Astrocyte of the hippocampus (primary cell): ENCODE measurements around the gene LIMK2.
"Not testable (repeated sequence)": the region's sequence is repeated elsewhere in the genome, so short reads cannot be mapped to it uniquely, and the experiment has no call there.

Experiments
- DNase-seq: peaks from one replicate; pipeline ENCODE4 v3.0.0; 2011; ENCODE audit warnings: low read depth, low spot score

LIMK2 gene

DNA sequence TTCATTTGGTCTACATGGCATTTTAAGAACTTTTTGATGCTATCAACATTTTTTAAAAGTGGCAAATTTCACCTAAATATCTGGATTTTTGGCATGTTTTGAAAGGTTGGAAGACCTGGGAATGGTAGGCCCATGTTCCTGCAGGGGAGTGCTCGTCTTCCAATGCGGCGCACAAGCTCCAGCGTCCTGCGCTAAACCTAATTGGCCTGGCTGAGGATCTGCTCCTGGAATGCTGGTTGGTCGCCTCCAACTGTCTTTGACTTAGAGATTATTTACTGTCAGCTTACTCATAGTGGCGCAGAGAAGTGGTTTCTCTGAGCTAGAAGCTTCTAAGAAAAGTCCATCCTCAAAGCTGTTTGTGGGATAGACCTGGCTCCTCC lies 626 bp upstream of the LIMK2 start:
- DNase-seq: no peak

- no peak for DNase-seq
Observed at GRCh38 chr22:31212783-31213629, 908 bp downstream of the LIMK2 start.

GRCh38 chr22:31215018-31215535 lies 3.0 kb downstream of the LIMK2 start:
- no peak for DNase-seq

- no peak for DNase-seq
Observed at GRCh38 chr22:31218565-31219262, 6.6 kb downstream of the LIMK2 start.

DNA sequence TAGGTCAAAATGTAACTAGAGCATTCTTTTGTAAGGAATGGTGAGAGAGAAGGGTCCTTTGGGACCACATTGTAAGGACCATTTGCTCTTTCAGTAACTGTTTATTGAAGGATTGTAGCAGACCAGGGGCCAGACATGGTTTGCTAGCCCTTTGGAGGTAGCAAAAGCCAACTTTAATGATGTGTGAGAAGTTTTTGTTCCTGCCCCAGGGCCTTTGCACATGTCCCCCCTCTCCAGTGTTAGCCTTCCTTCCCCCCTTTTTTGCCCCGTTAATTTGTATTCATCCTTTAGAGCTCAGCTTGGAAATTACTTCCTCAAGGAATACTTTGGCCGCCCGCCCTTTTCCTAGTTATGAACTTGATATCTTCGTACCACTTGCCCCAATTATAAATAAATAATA lies 9.0 kb downstream of the LIMK2 start:
- DNase-seq: no peak

DNA sequence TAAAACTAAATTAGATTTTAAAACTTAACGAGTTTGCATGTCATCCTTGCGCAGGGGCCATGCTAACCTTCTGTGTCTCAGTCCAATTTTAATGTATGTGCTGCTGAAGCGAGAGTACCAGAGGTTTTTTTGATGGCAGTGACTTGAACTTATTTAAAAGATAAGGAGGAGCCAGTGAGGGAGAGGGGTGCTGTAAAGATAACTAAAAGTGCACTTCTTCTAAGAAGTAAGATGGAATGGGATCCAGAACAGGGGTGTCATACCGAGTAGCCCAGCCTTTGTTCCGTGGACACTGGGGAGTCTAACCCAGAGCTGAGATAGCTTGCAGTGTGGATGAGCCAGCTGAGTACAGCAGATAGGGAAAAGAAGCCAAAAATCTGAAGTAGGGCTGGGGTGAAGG lies 10.6 kb downstream of the LIMK2 start:
- DNase-seq: no peak

GRCh38 chr22:31223786-31224191 lies 11.7 kb downstream of the LIMK2 start:
- DNase-seq: no peak

DNA sequence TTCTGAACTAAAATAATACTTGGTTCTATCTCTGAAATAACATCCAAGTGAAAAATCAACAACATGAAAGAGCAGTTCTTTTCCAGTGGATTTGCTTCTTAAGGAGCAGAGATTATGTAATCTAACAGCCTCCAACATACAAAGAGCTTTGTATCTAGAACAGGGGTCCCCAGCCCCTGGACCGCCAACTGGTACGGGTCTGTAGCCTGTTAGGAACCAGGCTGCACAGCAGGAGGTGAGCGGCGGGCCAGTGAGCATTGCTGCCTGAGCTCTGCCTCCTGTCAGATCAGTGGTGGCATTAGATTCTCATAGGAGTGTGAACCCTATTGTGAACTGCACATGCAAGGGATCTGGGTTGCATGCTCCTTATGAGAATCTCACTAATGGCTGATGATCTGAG lies 12.6 kb downstream of the LIMK2 start:
- not testable (repeated sequence) for DNase-seq

- no peak for DNase-seq
Observed at GRCh38 chr22:31227186-31227585, 15.1 kb downstream of the LIMK2 start.

GRCh38 chr22:31229402-31230079 lies 17.4 kb downstream of the LIMK2 start:
- no peak for DNase-seq

DNA sequence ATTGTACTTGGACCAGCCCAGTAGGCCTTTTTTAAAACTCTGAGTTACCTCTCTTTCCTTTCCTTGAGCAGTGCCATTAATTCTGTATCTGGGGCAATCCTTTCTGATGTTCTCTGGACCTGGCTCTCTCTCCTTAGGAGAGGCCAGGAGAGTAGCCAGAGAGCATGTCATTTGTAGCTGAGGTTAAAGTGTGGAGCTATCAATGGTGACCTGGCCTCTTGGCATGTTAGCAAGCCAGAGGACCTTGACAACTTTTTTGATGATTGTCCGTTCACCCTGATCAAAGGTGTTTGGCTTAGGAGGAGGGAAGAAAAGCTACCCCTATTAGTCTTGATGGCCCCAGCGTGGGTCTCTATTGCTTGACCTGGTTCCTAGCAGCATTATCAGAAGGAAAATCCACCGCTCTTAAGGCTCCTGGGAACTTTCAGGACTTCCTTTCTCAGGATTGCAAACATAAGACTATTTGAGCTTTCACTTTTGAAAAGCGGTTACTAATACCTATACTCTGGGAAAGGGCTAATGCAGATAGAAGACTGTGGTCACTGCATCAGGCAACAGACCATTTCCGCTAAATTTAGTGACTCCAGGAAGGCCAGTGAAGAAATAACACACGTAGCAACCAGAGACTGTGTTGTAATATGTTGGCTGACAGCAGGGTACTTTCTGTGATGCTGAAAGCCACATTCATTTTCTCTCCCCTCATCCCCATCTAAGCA lies 18.2 kb downstream of the LIMK2 start:
- no peak for DNase-seq

DNA sequence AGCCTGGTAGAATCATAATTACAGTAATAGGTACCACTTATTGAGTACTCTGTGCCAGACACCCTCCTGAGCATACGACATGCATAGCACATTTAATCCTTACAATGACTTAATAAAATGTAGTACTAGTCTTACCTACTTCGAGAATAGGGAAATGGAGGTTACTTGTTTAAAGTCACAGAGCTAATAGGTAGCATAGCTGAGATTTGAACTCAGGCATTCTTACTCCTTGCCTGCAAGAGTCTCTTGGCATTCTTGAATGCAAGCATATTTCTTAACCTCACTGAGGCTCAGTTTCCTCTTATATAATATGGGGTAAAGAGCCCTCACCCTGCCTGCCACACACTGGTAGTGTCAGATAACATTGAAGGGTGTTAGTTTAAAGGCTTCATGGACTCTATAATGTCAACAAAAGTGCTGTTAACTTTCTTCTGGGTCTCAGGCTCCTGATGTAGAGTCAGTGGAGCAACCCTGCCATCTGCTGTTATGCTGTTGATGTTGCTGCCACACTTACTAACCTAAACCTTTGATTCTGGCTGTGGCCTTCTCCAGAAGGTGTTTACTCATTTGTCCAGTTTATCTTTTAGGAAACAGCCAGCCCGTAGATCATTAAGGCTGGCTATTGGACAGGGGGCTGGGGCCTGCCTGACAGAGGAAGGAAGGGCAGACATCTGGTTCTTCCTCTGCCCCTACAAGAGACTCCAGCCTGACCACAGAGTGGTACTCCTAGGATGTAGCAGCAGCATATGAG lies 18.9 kb downstream of the LIMK2 start:
- peak; percentile 77 for DNase-seq

DNA sequence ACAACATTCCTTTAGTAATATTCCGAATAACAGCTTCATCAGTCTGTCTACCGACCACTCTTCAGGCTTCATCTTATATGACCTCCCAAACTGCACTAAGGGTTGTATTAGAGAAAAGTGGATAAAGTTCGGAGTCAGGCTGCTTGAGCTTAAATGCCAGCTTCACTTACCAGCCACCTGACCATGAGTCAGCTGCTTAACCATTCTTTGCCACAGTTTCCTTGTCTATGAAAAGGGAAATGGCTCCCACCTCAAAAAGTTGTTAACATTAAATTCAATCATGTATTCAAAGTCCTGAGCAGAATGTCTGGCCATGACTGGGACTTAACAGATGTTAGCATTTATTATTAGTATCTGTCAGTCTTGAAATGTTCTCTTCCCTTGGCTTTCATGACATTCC lies 20.9 kb downstream of the LIMK2 start:
- no peak for DNase-seq

GRCh38 chr22:31235081-31235480 lies 23.0 kb downstream of the LIMK2 start:
- no peak for DNase-seq

DNA sequence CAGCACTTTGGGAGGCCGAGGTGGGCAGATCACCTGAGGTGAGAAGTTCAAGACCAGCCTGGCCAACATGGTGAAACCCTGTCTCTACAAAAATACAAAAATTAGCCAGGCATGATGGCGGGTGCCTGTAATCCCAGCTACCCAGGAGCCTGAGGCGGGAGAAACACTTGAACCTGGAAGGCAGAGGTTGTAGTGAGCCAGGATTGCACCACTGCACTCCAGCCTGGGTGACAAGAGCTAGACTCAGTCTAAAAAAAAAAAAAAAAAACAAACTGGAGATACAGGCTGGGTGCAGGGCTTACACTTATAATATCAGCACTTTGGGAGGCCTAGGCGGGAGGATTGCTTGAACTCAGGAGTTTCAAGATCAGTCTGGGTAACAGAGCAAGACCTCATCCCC lies 23.9 kb downstream of the LIMK2 start:
- not testable (repeated sequence) for DNase-seq

DNA sequence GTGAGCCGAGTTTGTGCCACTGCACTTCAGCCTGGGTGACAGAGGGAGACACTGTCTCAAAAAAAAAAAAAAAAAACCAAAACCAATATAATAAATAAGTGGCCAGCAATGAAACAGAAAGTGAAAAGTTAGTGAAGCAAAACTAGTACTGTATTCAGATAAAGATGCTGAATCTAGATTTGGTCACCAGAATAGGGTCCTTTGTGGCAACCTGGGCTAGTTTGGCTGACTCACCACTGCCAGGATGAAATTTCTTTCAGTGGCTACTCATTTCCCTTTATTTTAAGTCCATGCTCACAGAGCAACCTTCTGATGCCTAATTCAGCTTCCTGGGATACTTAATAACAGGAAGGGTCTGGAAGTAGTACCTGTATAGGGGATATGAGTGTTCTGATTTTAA lies 26.0 kb downstream of the LIMK2 start:
- DNase-seq: no peak

DNA sequence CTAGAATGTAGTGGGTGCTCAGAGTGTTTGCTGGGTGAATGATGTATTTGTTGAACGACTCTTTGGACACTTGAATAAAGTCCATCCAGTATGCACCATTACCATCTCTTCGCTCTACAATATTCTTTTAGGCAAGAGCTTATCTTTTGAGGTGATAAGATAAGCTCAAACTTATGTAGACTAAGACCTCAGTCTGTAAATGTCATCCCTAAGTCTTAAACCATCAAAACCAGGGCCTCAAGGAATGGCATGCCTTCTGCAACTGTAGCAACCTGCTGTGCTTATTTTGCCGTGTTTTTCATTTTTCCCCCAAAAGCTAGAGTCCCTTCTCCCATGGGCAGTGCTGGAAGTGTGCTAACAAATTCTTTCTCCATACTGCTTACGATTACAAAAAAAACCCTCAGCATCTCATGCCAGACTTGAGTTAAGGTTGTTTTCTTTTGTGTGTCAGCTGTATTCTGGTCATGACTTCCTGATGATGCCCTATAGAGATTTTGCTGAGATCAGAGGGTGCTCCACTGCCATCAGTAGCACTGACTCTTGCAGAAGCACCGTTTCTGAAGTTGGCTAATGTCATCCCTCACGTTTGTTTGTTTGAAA lies 27.8 kb downstream of the LIMK2 start:
- no peak for DNase-seq

DNA sequence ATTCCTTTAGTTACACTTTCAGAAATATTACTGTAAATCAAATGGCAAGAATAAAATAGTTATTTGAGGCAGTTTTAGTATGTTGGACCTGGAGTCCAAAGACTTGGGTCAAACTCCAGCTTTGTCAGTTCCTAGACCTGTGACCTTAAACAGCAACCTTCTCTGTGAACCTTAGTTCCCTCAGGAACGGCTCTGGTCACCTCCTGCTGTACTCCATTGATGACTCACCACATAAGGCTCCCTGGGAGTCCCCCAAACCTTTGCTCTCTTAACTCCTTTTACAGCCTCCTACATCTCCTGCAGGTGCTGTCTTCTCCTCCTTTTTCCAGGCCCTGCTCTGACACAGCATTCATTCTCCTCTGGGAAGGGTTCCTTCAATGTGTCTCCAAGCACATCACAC lies 29.1 kb downstream of the LIMK2 start:
- DNase-seq: peak; percentile 48

DNA sequence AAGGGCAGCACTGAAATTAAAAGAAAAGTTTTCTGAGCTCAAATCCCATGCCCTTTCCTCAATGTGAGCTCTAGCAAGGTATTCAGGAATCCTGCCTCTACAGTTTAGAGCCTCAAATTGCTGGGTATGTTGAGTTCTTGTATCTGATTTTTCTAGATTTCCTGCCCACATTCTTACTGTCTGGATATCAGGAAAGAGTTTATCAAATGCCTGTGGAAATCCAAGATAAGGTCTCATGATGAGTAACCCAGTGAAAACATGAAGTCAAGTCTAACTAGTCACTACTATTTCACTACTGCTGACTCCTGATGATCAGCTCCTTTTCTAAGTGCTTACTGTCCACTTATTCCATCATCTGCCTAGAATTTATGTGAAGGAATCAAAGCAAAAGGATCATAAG lies 29.8 kb downstream of the LIMK2 start:
- DNase-seq: peak; percentile 60

GRCh38 chr22:31243339-31244045 lies 31.4 kb downstream of the LIMK2 start:
- peak; percentile 78 for DNase-seq
